Activated CD4-positive, CD25-positive, alpha-beta regulatory T cell treated with anti-CD3 and anti-CD28 coated beads, Interleukin-2, amount 50 U/mL, for 24 hours (primary cell): ENCODE measurements around the gene SMIM41.
A peak's percentile ranks its signal among the peaks of the same experiment; 100 is the strongest.

ENCODE experiments used
- ATAC-seq, 2 donors: fragments of 150-1000 bp; cut with Tn5 transposase; one replicate each; pipeline ENCODE4 v1.10.0; 2021; ENCODE audit warnings: mild to moderate bottlenecking in 1 of 2, moderate library complexity in 1 of 2

The SMIM41 gene

GRCh38 chr12:52079576-52080402, at the start of gene SMIM41:
TSS of gene SMIM41 (plus strand) at chr12:52079704. CDS start at chr12:52079780, 76 bp downstream.
- ATAC-seq, result no peak

GRCh38 chr12:52032446-52032803, 47.1 kb upstream of the SMIM41 start:
- no peak for ATAC-seq

- ATAC-seq, result peak; percentile 93 to 96
Observed at GRCh38 chr12:52032804-52033445, 46.6 kb upstream of the SMIM41 start.

- ATAC-seq, result no peak
Observed at GRCh38 chr12:52033446-52034140, 45.9 kb upstream of the SMIM41 start.

- no peak for ATAC-seq
Observed at GRCh38 chr12:52035190-52035589, 44.3 kb upstream of the SMIM41 start.

GRCh38 chr12:52035926-52036325, 43.6 kb upstream of the SMIM41 start:
- no peak for ATAC-seq

- ATAC-seq, result peak; percentile 55 to 62
Observed at GRCh38 chr12:52036587-52037171, 42.8 kb upstream of the SMIM41 start.

- ATAC-seq, result no peak
Observed at GRCh38 chr12:52037248-52037861, 42.1 kb upstream of the SMIM41 start.

GRCh38 chr12:52038447-52038846, 41.1 kb upstream of the SMIM41 start:
- no peak for ATAC-seq

- ATAC-seq, result no peak
Observed at GRCh38 chr12:52041035-52041434, 38.5 kb upstream of the SMIM41 start.

GRCh38 chr12:52041695-52042123, 37.8 kb upstream of the SMIM41 start:
- peak; percentile 15 to 34 for ATAC-seq

- no peak for ATAC-seq
Observed at GRCh38 chr12:52042706-52043385, 36.7 kb upstream of the SMIM41 start.

GRCh38 chr12:52043386-52044212, 35.9 kb upstream of the SMIM41 start:
- ATAC-seq, result no peak

GRCh38 chr12:52044292-52044983, 35.1 kb upstream of the SMIM41 start:
- ATAC-seq, result no peak

- no peak for ATAC-seq
Observed at GRCh38 chr12:52045794-52046199, 33.7 kb upstream of the SMIM41 start.

- ATAC-seq, result no peak
Observed at GRCh38 chr12:52046859-52047258, 32.6 kb upstream of the SMIM41 start.

- no peak for ATAC-seq
Observed at GRCh38 chr12:52049286-52049685, 30.2 kb upstream of the SMIM41 start.

GRCh38 chr12:52049688-52050087, 29.8 kb upstream of the SMIM41 start:
- no peak for ATAC-seq

- ATAC-seq, result no peak
Observed at GRCh38 chr12:52050116-52050757, 29.3 kb upstream of the SMIM41 start.
